Measurements from ENCODE around the gene MKRN2OS.

MKRN2OS gene

GRCh38 chr3:12508291-12508700 lies 37.0 kb downstream of the MKRN2OS start:
- Histone ChIP-seq H3K4me2 (ENCODE audit: low read depth, low read length) (no peak overlapping the region), H3F3A (ENCODE audit: insufficient read depth, low read length) (no peaks in the 10 kb centered on the region), H3K36me3 (replicated peaks; ENCODE audit: insufficient read depth, low read length) (no peaks in the 10 kb centered on the region; the same call in 1 of the 2 replicates), H3K9ac (ENCODE audit: low read length) (no peak overlapping the region), H3K27ac (ENCODE audit: low read length) (no peak overlapping the region), H3K9me2 (replicated peaks; ENCODE audit: insufficient read depth, low read length) (no peaks in the 10 kb centered on the region), H2AFZ (ENCODE audit: low read length) (no peak overlapping the region), H3K27me3 (replicated peaks; ENCODE audit: insufficient read depth, low read length) (no peaks in the 10 kb centered on the region), H3K9me3 (replicated peaks; ENCODE audit: insufficient read depth, low read length) (no peaks in the 10 kb centered on the region), H3K4me3 (ENCODE audit: low read length) (no peak overlapping the region), H3K79me2 (ENCODE audit: low read length) (no peaks in the 10 kb centered on the region), H3K4me1 (ENCODE audit: low read length) (no peaks in the 10 kb centered on the region), H4K20me1 (ENCODE audit: insufficient read depth, low read length) (no peaks in the 10 kb centered on the region)
- DNase-seq: no peak
- no peak for TF ChIP-seq EZH2phosphoT487 (IDR thresholded peaks at IDR 0.05; ENCODE audit: low read length)
- TF ChIP-seq CTCF (IDR thresholded peaks at IDR 0.05; ENCODE audit: low read length): no peak
- no peak for TF ChIP-seq EZH2 (optimal IDR thresholded peaks at IDR 0.05; ENCODE audit: low read depth, low read length)

- no peak overlapping the region for H3K27ac ChIP-seq (ENCODE audit: low read length)
- no peaks in the 10 kb centered on the region for H3K79me2 ChIP-seq (ENCODE audit: low read length)
- no peaks in the 10 kb centered on the region for H3K9me3 ChIP-seq (replicated peaks; ENCODE audit: insufficient read depth, low read length)
- no peak overlapping the region for H3K4me3 ChIP-seq (ENCODE audit: low read length)
- H3K27me3 ChIP-seq (replicated peaks; ENCODE audit: insufficient read depth, low read length): no peaks in the 10 kb centered on the region
- no peak overlapping the region for H3K9ac ChIP-seq (ENCODE audit: low read length)
- no peaks in the 10 kb centered on the region for H3K4me1 ChIP-seq (ENCODE audit: low read length)
- H3F3A ChIP-seq (ENCODE audit: insufficient read depth, low read length): no peaks in the 10 kb centered on the region
- TF ChIP-seq CTCF (IDR thresholded peaks at IDR 0.05; ENCODE audit: low read length) (no peak), EZH2phosphoT487 (IDR thresholded peaks at IDR 0.05; ENCODE audit: low read length) (no peak), EZH2 (optimal IDR thresholded peaks at IDR 0.05; ENCODE audit: low read depth, low read length) (no peak)
- no peaks in the 10 kb centered on the region for H3K9me2 ChIP-seq (replicated peaks; ENCODE audit: insufficient read depth, low read length)
- H3K4me2 ChIP-seq (ENCODE audit: low read depth, low read length): no peak overlapping the region
- H3K36me3 ChIP-seq (replicated peaks; ENCODE audit: insufficient read depth, low read length): no peaks in the 10 kb centered on the region; the same call in 1 of the 2 replicates
- DNase-seq: no peak
- no peak overlapping the region for H2AFZ ChIP-seq (ENCODE audit: low read length)
- H4K20me1 ChIP-seq (ENCODE audit: insufficient read depth, low read length): no peaks in the 10 kb centered on the region
These were observed 37.6 kb downstream of the MKRN2OS start for GRCh38 chr3:12507591-12508281.

GRCh38 chr3:12506201-12506709 lies 39.0 kb downstream of the MKRN2OS start:
- Histone ChIP-seq H3K36me3 (replicated peaks; ENCODE audit: insufficient read depth, low read length) (no peaks in the 10 kb centered on the region; the same call in 1 of the 2 replicates), H4K20me1 (ENCODE audit: insufficient read depth, low read length) (no peaks in the 10 kb centered on the region)
- TF ChIP-seq CTCF (IDR thresholded peaks at IDR 0.05; ENCODE audit: low read length): no peak

More at GRCh38 chr3:12506201-12506709, 39.0 kb downstream of the MKRN2OS start:
- Histone ChIP-seq H2AFZ (ENCODE audit: low read length) (no peak overlapping the region), H3K4me2 (ENCODE audit: low read depth, low read length) (no peak overlapping the region), H3F3A (ENCODE audit: insufficient read depth, low read length) (no peaks in the 10 kb centered on the region), H3K9ac (ENCODE audit: low read length) (no peak overlapping the region), H3K27ac (ENCODE audit: low read length) (no peak overlapping the region), H3K4me3 (ENCODE audit: low read length) (no peak overlapping the region), H3K79me2 (ENCODE audit: low read length) (no peaks in the 10 kb centered on the region), H3K4me1 (ENCODE audit: low read length) (no peaks in the 10 kb centered on the region), H3K27me3 (replicated peaks; ENCODE audit: insufficient read depth, low read length) (no peaks in the 10 kb centered on the region), H3K9me2 (replicated peaks; ENCODE audit: insufficient read depth, low read length) (no peaks in the 10 kb centered on the region), H3K9me3 (replicated peaks; ENCODE audit: insufficient read depth, low read length) (no peaks in the 10 kb centered on the region)
- no peak for DNase-seq
